HG02610 (cell line): ENCODE data around the gene TRIO.

Experiments
- ATAC-seq: cut with Tn5 transposase; IDR thresholded peaks from one replicate; pipeline ENCODE4 v1.9.1; 2021; ENCODE audit warnings: mild to moderate bottlenecking, moderate library complexity; ENCODE audit not compliant: unreplicated experiment

Gene TRIO

GRCh38 chr5:14145435-14146334 is 2.5 kb downstream of the TRIO start:
- no peak for ATAC-seq

GRCh38 chr5:14146725-14147124 is 3.6 kb downstream of the TRIO start:
- ATAC-seq = no peak

GRCh38 chr5:14147210-14147609 is 4.1 kb downstream of the TRIO start:
- ATAC-seq = no peak

GRCh38 chr5:14148483-14148882 is 5.3 kb downstream of the TRIO start:
- no peak for ATAC-seq

- no peak for ATAC-seq
These were observed 5.9 kb downstream of the TRIO start for GRCh38 chr5:14148890-14149671.

- no peak for ATAC-seq
These were observed 6.6 kb downstream of the TRIO start for GRCh38 chr5:14149672-14150274.

GRCh38 chr5:14151416-14151815 is 8.3 kb downstream of the TRIO start:
- ATAC-seq = no peak

- ATAC-seq = no peak
These were observed 10.1 kb downstream of the TRIO start for GRCh38 chr5:14153071-14153864.

- no peak for ATAC-seq
These were observed 11.0 kb downstream of the TRIO start for GRCh38 chr5:14153932-14154731.

GRCh38 chr5:14155075-14155474 is 11.9 kb downstream of the TRIO start:
- peak; percentile 47 for ATAC-seq

- no peak for ATAC-seq
These were observed 12.6 kb downstream of the TRIO start for GRCh38 chr5:14155739-14156138.

GRCh38 chr5:14156290-14156649 is 13.1 kb downstream of the TRIO start:
- no peak for ATAC-seq

- ATAC-seq = peak; percentile 80
These were observed 13.7 kb downstream of the TRIO start for GRCh38 chr5:14156650-14157492.

- no peak for ATAC-seq
These were observed 14.3 kb downstream of the TRIO start for GRCh38 chr5:14157493-14157782.

GRCh38 chr5:14158890-14159666 is 15.9 kb downstream of the TRIO start:
- ATAC-seq = no peak

GRCh38 chr5:14161825-14162556 is 18.8 kb downstream of the TRIO start:
- no peak for ATAC-seq

GRCh38 chr5:14164164-14165163 is 21.3 kb downstream of the TRIO start:
- no peak for ATAC-seq
